HL-60 (cell line): Measurements from ENCODE around the gene KLHL26.

ENCODE experiments used
- DNase-seq, 2 experiments: peaks; one replicate each; pipeline ENCODE4 v3.0.0-alpha.2; 2010 to 2020; ENCODE audit warnings: low read depth in 1 of 2, low spot score in 1 of 2
- H3K27ac ChIP-seq: fragments of 250-450 bp; sonication (Bioruptor Pico); replicated peaks from 2 replicates; pipeline ENCODE4 v1.5.1; 2020; ENCODE audit warnings: mild to moderate bottlenecking, moderate library complexity
- H3K27me3 ChIP-seq: fragments of 250-450 bp; sonication (Bioruptor Pico); 2 replicates; pipeline ENCODE4 v1.5.1; 2021; ENCODE audit warnings: mild to moderate bottlenecking, moderate library complexity; ENCODE audit not compliant: insufficient read depth, poor library complexity, severe bottlenecking
- H3K4me3 ChIP-seq: replicated peaks from 2 replicates; pipeline ENCODE4 v1.5.1; 2011; ENCODE audit warnings: mild to moderate bottlenecking, control low read depth, low read length; ENCODE audit not compliant: insufficient read depth
- GABPA ChIP-seq: IDR thresholded peaks from 2 replicates; pipeline ENCODE4 v1.6.1; 2012; ENCODE audit warnings: low read depth
- POLR2AphosphoS5 ChIP-seq: IDR thresholded peaks from 2 replicates; pipeline ENCODE4 v1.6.1; 2012; ENCODE audit warnings: low read depth
- SPI1 ChIP-seq: IDR thresholded peaks from 2 replicates; pipeline ENCODE4 v1.6.1; 2012; ENCODE audit warnings: low read depth, mild to moderate bottlenecking, borderline replicate concordance
- TF ChIP-seq, protein P1 (sequence below): IDR thresholded peaks from one replicate; pipeline ENCODE4 v1.5.1; 2011; ENCODE audit warnings: low read length, control low read depth, inconsistent platforms; ENCODE audit not compliant: insufficient read depth
- TF ChIP-seq, protein P2 (sequence below): IDR thresholded peaks from 2 replicates; pipeline ENCODE4 v1.6.1; 2012; ENCODE audit warnings: low read depth; ENCODE audit not compliant: insufficient replicate concordance

The KLHL26 gene

DNA sequence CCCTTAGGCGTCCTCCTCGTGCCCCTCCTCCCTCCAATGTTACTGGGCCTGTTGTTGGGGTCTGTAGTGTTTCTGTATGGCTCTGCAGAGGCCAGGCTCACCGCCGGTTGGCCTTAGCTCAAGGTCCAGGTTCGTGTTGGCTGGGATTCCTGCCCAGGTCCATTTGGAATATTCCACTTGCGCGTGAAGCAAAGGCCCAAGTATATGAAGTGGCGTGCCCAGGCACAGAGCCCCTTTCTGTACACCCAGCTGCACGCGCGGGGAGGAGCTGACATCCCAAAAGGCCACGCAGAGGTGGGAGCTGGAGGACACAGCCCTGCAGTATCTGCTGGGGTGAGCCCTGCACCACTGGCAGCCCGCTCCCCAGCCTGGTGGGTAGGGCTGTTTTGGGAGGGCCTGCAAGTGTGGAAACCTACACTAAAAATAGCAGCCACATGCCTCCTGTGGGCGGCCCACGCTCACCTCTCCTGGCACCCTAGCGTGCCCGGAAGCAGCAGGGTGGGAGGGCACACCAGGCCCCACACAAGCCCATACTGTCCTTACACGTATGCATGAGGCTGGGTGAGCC lies 76.8 kb downstream of the KLHL26 start:
- H3K27ac ChIP-seq = no peak overlapping the region
- TF ChIP-seq, protein P1, sequence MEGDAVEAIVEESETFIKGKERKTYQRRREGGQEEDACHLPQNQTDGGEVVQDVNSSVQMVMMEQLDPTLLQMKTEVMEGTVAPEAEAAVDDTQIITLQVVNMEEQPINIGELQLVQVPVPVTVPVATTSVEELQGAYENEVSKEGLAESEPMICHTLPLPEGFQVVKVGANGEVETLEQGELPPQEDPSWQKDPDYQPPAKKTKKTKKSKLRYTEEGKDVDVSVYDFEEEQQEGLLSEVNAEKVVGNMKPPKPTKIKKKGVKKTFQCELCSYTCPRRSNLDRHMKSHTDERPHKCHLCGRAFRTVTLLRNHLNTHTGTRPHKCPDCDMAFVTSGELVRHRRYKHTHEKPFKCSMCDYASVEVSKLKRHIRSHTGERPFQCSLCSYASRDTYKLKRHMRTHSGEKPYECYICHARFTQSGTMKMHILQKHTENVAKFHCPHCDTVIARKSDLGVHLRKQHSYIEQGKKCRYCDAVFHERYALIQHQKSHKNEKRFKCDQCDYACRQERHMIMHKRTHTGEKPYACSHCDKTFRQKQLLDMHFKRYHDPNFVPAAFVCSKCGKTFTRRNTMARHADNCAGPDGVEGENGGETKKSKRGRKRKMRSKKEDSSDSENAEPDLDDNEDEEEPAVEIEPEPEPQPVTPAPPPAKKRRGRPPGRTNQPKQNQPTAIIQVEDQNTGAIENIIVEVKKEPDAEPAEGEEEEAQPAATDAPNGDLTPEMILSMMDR = no peak
- TF ChIP-seq SPI1 = no peak
- TF ChIP-seq GABPA = no peak
- TF ChIP-seq, protein P2, sequence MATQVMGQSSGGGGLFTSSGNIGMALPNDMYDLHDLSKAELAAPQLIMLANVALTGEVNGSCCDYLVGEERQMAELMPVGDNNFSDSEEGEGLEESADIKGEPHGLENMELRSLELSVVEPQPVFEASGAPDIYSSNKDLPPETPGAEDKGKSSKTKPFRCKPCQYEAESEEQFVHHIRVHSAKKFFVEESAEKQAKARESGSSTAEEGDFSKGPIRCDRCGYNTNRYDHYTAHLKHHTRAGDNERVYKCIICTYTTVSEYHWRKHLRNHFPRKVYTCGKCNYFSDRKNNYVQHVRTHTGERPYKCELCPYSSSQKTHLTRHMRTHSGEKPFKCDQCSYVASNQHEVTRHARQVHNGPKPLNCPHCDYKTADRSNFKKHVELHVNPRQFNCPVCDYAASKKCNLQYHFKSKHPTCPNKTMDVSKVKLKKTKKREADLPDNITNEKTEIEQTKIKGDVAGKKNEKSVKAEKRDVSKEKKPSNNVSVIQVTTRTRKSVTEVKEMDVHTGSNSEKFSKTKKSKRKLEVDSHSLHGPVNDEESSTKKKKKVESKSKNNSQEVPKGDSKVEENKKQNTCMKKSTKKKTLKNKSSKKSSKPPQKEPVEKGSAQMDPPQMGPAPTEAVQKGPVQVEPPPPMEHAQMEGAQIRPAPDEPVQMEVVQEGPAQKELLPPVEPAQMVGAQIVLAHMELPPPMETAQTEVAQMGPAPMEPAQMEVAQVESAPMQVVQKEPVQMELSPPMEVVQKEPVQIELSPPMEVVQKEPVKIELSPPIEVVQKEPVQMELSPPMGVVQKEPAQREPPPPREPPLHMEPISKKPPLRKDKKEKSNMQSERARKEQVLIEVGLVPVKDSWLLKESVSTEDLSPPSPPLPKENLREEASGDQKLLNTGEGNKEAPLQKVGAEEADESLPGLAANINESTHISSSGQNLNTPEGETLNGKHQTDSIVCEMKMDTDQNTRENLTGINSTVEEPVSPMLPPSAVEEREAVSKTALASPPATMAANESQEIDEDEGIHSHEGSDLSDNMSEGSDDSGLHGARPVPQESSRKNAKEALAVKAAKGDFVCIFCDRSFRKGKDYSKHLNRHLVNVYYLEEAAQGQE = no peak
- no peak for TF ChIP-seq POLR2AphosphoS5
- H3K27me3 ChIP-seq = no peaks in the 10 kb centered on the region
- no peak for DNase-seq
- no peak overlapping the region for H3K4me3 ChIP-seq

DNA sequence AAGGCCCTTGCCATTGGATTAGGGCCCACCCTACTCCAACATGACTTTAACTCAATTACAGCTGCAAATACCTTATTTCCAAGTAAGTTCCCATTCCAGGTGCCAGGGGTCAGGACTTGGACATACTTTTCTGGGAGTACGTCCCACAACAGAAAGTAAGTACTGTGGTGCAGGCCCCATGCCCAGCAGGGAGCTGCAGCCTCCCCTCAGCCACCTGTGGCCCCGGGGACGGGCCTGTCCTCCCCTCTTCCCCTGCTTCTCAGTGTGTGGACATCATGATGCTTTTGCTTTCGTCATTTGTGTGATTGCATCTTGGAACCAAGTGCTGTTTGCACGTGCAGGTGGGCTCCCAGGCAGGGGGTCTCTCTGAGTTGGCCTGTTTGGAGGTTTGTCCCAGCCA lies 78.6 kb downstream of the KLHL26 start:
- DNase-seq = no peak
- Histone ChIP-seq H3K27ac (no peak overlapping the region), H3K4me3 (no peak overlapping the region), H3K27me3 (no peaks in the 10 kb centered on the region)
- TF ChIP-seq, protein P1 = no peak
- TF ChIP-seq GABPA = no peak
- TF ChIP-seq POLR2AphosphoS5 = no peak
- TF ChIP-seq, protein P2 = no peak
- no peak for TF ChIP-seq SPI1

DNA sequence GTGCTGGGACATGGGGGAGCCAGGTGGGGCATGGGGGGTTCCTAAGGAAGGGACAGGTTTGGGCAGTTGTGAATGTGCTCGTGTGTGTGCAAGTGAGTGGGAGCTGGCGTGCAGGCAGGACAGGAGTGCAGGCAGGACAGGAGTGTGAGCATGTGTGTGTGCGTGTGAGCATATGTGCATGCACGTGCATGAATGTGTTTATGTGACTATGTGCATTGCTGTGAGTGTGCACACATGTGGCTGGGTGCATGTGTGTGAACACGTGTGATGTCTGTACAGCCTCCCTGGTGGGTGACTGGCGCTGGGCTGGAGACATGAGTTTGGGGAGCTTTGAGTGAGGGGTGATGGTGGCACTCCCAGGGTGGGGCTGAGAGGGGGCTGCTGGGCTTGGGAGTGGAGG lies 80.0 kb downstream of the KLHL26 start:
- no peak for DNase-seq
- H3K27ac ChIP-seq = no peak overlapping the region
- H3K4me3 ChIP-seq = no peak overlapping the region
- TF ChIP-seq, protein P2 = no peak
- TF ChIP-seq GABPA = no peak
- TF ChIP-seq SPI1 = no peak
- TF ChIP-seq, protein P1 = no peak
- TF ChIP-seq POLR2AphosphoS5 = no peak
- no peaks in the 10 kb centered on the region for H3K27me3 ChIP-seq
